Measurements from ENCODE around the gene HTT.

The HTT gene

GRCh38 chr4:3269105-3269927 is 194.8 kb downstream of the HTT start:
- Histone ChIP-seq H3K4me1 (ENCODE audit: control insufficient read depth, insufficient read depth, low read length) (peaks cover 5% of the 10 kb centered on the region; the same call in 1 of the 2 replicates), H3K36me3 (ENCODE audit: control insufficient read depth, insufficient read depth, low read length) (no peaks in the 10 kb centered on the region), H3K27me3 (ENCODE audit: control insufficient read depth, insufficient read depth, low read length) (no peaks in the 10 kb centered on the region), H3K4me3 (ENCODE audit: low read length) (no peak overlapping the region), H3K27ac (ENCODE audit: low read length) (no peak overlapping the region), H3K9me3 (ENCODE audit: control insufficient read depth, insufficient read depth, low read length) (no peaks in the 10 kb centered on the region)
- no peak for DNase-seq (ENCODE audit: low read depth, low spot score)
- WGBS (ENCODE audit: insufficient coverage, insufficient read length): no CpG with 5 or more reads among the region's 25 CpGs

- DNase-seq (ENCODE audit: low read depth, low spot score): no peak
- Histone ChIP-seq H3K4me1 (ENCODE audit: control insufficient read depth, insufficient read depth, low read length) (peaks cover 5% of the 10 kb centered on the region; the same call in 1 of the 2 replicates), H3K27ac (ENCODE audit: low read length) (no peak overlapping the region), H3K4me3 (ENCODE audit: low read length) (no peak overlapping the region), H3K27me3 (ENCODE audit: control insufficient read depth, insufficient read depth, low read length) (no peaks in the 10 kb centered on the region), H3K36me3 (ENCODE audit: control insufficient read depth, insufficient read depth, low read length) (no peaks in the 10 kb centered on the region), H3K9me3 (ENCODE audit: control insufficient read depth, insufficient read depth, low read length) (no peaks in the 10 kb centered on the region)
- no CpG with 5 or more reads among the region's 17 CpGs for WGBS (ENCODE audit: insufficient coverage, insufficient read length)
Observed at GRCh38 chr4:3269991-3270611, 195.6 kb downstream of the HTT start.

GRCh38 chr4:3271131-3271530 is 196.7 kb downstream of the HTT start:
- no peaks in the 10 kb centered on the region for H3K9me3 ChIP-seq (ENCODE audit: control insufficient read depth, insufficient read depth, low read length)
- DNase-seq (ENCODE audit: low read depth, low spot score): no peak
- no peak overlapping the region for H3K27ac ChIP-seq (ENCODE audit: low read length)
- peaks cover 5% of the 10 kb centered on the region; the same call in 1 of the 2 replicates for H3K4me1 ChIP-seq (ENCODE audit: control insufficient read depth, insufficient read depth, low read length)
- H3K27me3 ChIP-seq (ENCODE audit: control insufficient read depth, insufficient read depth, low read length): no peaks in the 10 kb centered on the region
- H3K4me3 ChIP-seq (ENCODE audit: low read length): no peak overlapping the region
- H3K36me3 ChIP-seq (ENCODE audit: control insufficient read depth, insufficient read depth, low read length): no peaks in the 10 kb centered on the region
- WGBS (ENCODE audit: insufficient coverage, insufficient read length): no CpG with 5 or more reads among the region's 14 CpGs

GRCh38 chr4:3276986-3277385 is 202.5 kb downstream of the HTT start:
- Histone ChIP-seq H3K27me3 (ENCODE audit: control insufficient read depth, insufficient read depth, low read length) (no peaks in the 10 kb centered on the region), H3K9me3 (ENCODE audit: control insufficient read depth, insufficient read depth, low read length) (no peaks in the 10 kb centered on the region), H3K4me3 (ENCODE audit: low read length) (no peak overlapping the region), H3K4me1 (ENCODE audit: control insufficient read depth, insufficient read depth, low read length) (no peaks in the 10 kb centered on the region), H3K36me3 (ENCODE audit: control insufficient read depth, insufficient read depth, low read length) (no peaks in the 10 kb centered on the region), H3K27ac (ENCODE audit: low read length) (no peak overlapping the region)
- no CpG with 5 or more reads among the region's 9 CpGs for WGBS (ENCODE audit: insufficient coverage, insufficient read length)
- DNase-seq (ENCODE audit: low read depth, low spot score): no peak

GRCh38 chr4:3280466-3280865 is 206.0 kb downstream of the HTT start:
- no peak for DNase-seq (ENCODE audit: low read depth, low spot score)
- WGBS (ENCODE audit: insufficient coverage, insufficient read length): no CpG with 5 or more reads among the region's 3 CpGs
- H3K27ac ChIP-seq (ENCODE audit: low read length): no peak overlapping the region
- H3K36me3 ChIP-seq (ENCODE audit: control insufficient read depth, insufficient read depth, low read length): no peaks in the 10 kb centered on the region
- H3K9me3 ChIP-seq (ENCODE audit: control insufficient read depth, insufficient read depth, low read length): no peaks in the 10 kb centered on the region
- H3K27me3 ChIP-seq (ENCODE audit: control insufficient read depth, insufficient read depth, low read length): no peaks in the 10 kb centered on the region
- H3K4me3 ChIP-seq (ENCODE audit: low read length): no peak overlapping the region
- no peaks in the 10 kb centered on the region for H3K4me1 ChIP-seq (ENCODE audit: control insufficient read depth, insufficient read depth, low read length)

- H3K36me3 ChIP-seq (ENCODE audit: control insufficient read depth, insufficient read depth, low read length): no peaks in the 10 kb centered on the region; the same call in 1 of the 2 replicates
- H3K4me1 ChIP-seq (ENCODE audit: control insufficient read depth, insufficient read depth, low read length): no peaks in the 10 kb centered on the region
- WGBS (ENCODE audit: insufficient coverage, insufficient read length): no CpG with 5 or more reads among the region's 6 CpGs
- no peak overlapping the region for H3K27ac ChIP-seq (ENCODE audit: low read length)
- no peaks in the 10 kb centered on the region for H3K9me3 ChIP-seq (ENCODE audit: control insufficient read depth, insufficient read depth, low read length)
- no peaks in the 10 kb centered on the region for H3K27me3 ChIP-seq (ENCODE audit: control insufficient read depth, insufficient read depth, low read length)
- DNase-seq (ENCODE audit: low read depth, low spot score): no peak
- no peak overlapping the region for H3K4me3 ChIP-seq (ENCODE audit: low read length)
Observed at GRCh38 chr4:3283483-3283882, 209.0 kb downstream of the HTT start.

GRCh38 chr4:3283916-3284315 is 209.4 kb downstream of the HTT start:
- no peak for DNase-seq (ENCODE audit: low read depth, low spot score)
- Histone ChIP-seq H3K36me3 (ENCODE audit: control insufficient read depth, insufficient read depth, low read length) (no peaks in the 10 kb centered on the region; the same call in 1 of the 2 replicates), H3K27ac (ENCODE audit: low read length) (no peak overlapping the region), H3K9me3 (ENCODE audit: control insufficient read depth, insufficient read depth, low read length) (no peaks in the 10 kb centered on the region), H3K4me1 (ENCODE audit: control insufficient read depth, insufficient read depth, low read length) (no peaks in the 10 kb centered on the region; the same call in 1 of the 2 replicates), H3K27me3 (ENCODE audit: control insufficient read depth, insufficient read depth, low read length) (no peaks in the 10 kb centered on the region), H3K4me3 (ENCODE audit: low read length) (no peak overlapping the region)
- no CpG with 5 or more reads among the region's 13 CpGs for WGBS (ENCODE audit: insufficient coverage, insufficient read length)

- no CpG with 5 or more reads among the region's 24 CpGs for WGBS (ENCODE audit: insufficient coverage, insufficient read length)
- H3K27ac ChIP-seq (ENCODE audit: low read length): no peak overlapping the region
- no peaks in the 10 kb centered on the region for H3K27me3 ChIP-seq (ENCODE audit: control insufficient read depth, insufficient read depth, low read length)
- no peaks in the 10 kb centered on the region; the same call in 1 of the 2 replicates for H3K36me3 ChIP-seq (ENCODE audit: control insufficient read depth, insufficient read depth, low read length)
- H3K4me1 ChIP-seq (ENCODE audit: control insufficient read depth, insufficient read depth, low read length): no peaks in the 10 kb centered on the region; the same call in 1 of the 2 replicates
- H3K9me3 ChIP-seq (ENCODE audit: control insufficient read depth, insufficient read depth, low read length): no peaks in the 10 kb centered on the region
- H3K4me3 ChIP-seq (ENCODE audit: low read length): no peak overlapping the region
- DNase-seq (ENCODE audit: low read depth, low spot score): no peak
Observed at GRCh38 chr4:3284734-3285557, 210.5 kb downstream of the HTT start.

- no CpG with 5 or more reads among the region's 38 CpGs for WGBS (ENCODE audit: insufficient coverage, insufficient read length)
- Histone ChIP-seq H3K4me1 (ENCODE audit: control insufficient read depth, insufficient read depth, low read length) (no peaks in the 10 kb centered on the region; the same call in 1 of the 2 replicates), H3K36me3 (ENCODE audit: control insufficient read depth, insufficient read depth, low read length) (no peaks in the 10 kb centered on the region; the same call in 1 of the 2 replicates), H3K4me3 (ENCODE audit: low read length) (no peak overlapping the region), H3K27ac (ENCODE audit: low read length) (no peak overlapping the region), H3K9me3 (ENCODE audit: control insufficient read depth, insufficient read depth, low read length) (no peaks in the 10 kb centered on the region), H3K27me3 (ENCODE audit: control insufficient read depth, insufficient read depth, low read length) (no peaks in the 10 kb centered on the region)
- DNase-seq (ENCODE audit: low read depth, low spot score): no peak
Observed at GRCh38 chr4:3285558-3286334, 211.3 kb downstream of the HTT start.
